DND-41 (cell line): Measurements from ENCODE around the gene GTPBP2.

Source experiments
- ATAC-seq: fragments of 200-7000 bp; cut with Tn5 transposase; 3 replicates; pipeline ENCODE4 v1.9.1; 2021; ENCODE audit warnings: low read depth; ENCODE audit not compliant: insufficient read depth
- DNase-seq: peaks from one replicate; pipeline ENCODE4 v3.0.0-alpha.2; 2020
- H2AFZ ChIP-seq: 2 replicates; pipeline ENCODE4 v1.6.0; 2012; ENCODE audit warnings: low read depth, low read length
- H3K27ac ChIP-seq: 2 replicates; pipeline ENCODE4 v1.5.1; 2012; ENCODE audit warnings: low read length, inconsistent platforms
- H3K27me3 ChIP-seq: fragments of 200-600 bp; sonication (generic); 2 replicates; pipeline ENCODE4 v1.6.0; 2012; ENCODE audit warnings: low read length, mild to moderate bottlenecking, inconsistent platforms; ENCODE audit not compliant: insufficient read depth, poor library complexity
- H3K36me3 ChIP-seq: 2 replicates; pipeline ENCODE4 v1.5.1; 2012; ENCODE audit warnings: low read length, inconsistent platforms; ENCODE audit not compliant: insufficient read depth
- H3K4me1 ChIP-seq: 2 replicates; pipeline ENCODE4 v1.5.1; 2012; ENCODE audit warnings: mild to moderate bottlenecking, low read length; ENCODE audit not compliant: insufficient read depth
- H3K4me2 ChIP-seq: 2 replicates; pipeline ENCODE4 v1.6.0; 2012; ENCODE audit warnings: mild to moderate bottlenecking, moderate library complexity, low read length, inconsistent platforms; ENCODE audit not compliant: insufficient read depth
- H3K4me3 ChIP-seq, 2 experiments: fragments of 200-600 bp in 1 of 2; shearing (Covaris generic) in 1 of 2; 2 replicates each; pipeline ENCODE4 v1.5.1; 2012 to 2016; ENCODE audit warnings: inconsistent platforms in 2 of 2, low read length in 2 of 2, mild to moderate bottlenecking in 2 of 2, low read depth in 1 of 2, moderate library complexity in 1 of 2
- H3K79me2 ChIP-seq: 2 replicates; pipeline ENCODE4 v1.6.0; 2012; ENCODE audit warnings: low read length, inconsistent platforms; ENCODE audit not compliant: insufficient read depth
- H3K9ac ChIP-seq: 2 replicates; pipeline ENCODE4 v1.6.0; 2012; ENCODE audit warnings: low read depth, mild to moderate bottlenecking, inconsistent platforms, low read length, moderate library complexity
- H3K9me3 ChIP-seq: 2 replicates; pipeline ENCODE4 v1.5.1; 2012; ENCODE audit warnings: low read length, moderate library complexity, mild to moderate bottlenecking, inconsistent platforms; ENCODE audit not compliant: insufficient read depth, severe bottlenecking
- H4K20me1 ChIP-seq: 2 replicates; pipeline ENCODE4 v1.6.0; 2012; ENCODE audit warnings: low read length; ENCODE audit not compliant: insufficient read depth
- CTCF ChIP-seq: IDR thresholded peaks from 2 replicates; pipeline ENCODE4 v1.5.1; 2012; ENCODE audit warnings: borderline replicate concordance, low read length, moderate library complexity, mild to moderate bottlenecking; ENCODE audit not compliant: poor library complexity, severe bottlenecking; ENCODE audit errors: extremely low read depth
- EZH2 ChIP-seq: IDR thresholded peaks from 3 replicates; pipeline ENCODE4 v1.6.1; 2012; ENCODE audit warnings: borderline replicate concordance, low read depth, mild to moderate bottlenecking, moderate library complexity, low read length, inconsistent platforms; ENCODE audit not compliant: severe bottlenecking

GTPBP2 gene

GRCh38 chr6:43671801-43672690 lies 43.0 kb upstream of the GTPBP2 start:
- Histone ChIP-seq H2AFZ (no peak overlapping the region), H3K9ac (no peak overlapping the region), H3K4me1 (peaks cover 3% of the 10 kb centered on the region), H3K4me2 (no peak overlapping the region), H3K9me3 (no peaks in the 10 kb centered on the region), H3K79me2 (no peaks in the 10 kb centered on the region), H3K4me3 (no peak overlapping the region), H3K27me3 (no peaks in the 10 kb centered on the region), H3K36me3 (peaks cover 59% of the 10 kb centered on the region), H3K27ac (no peak overlapping the region), H4K20me1 (peaks cover 4% of the 10 kb centered on the region; the same call in 1 of the 2 replicates)
- ATAC-seq (no peak), DNase-seq (no peak)
- TF ChIP-seq EZH2 (no peak), CTCF (no peak)

DNA sequence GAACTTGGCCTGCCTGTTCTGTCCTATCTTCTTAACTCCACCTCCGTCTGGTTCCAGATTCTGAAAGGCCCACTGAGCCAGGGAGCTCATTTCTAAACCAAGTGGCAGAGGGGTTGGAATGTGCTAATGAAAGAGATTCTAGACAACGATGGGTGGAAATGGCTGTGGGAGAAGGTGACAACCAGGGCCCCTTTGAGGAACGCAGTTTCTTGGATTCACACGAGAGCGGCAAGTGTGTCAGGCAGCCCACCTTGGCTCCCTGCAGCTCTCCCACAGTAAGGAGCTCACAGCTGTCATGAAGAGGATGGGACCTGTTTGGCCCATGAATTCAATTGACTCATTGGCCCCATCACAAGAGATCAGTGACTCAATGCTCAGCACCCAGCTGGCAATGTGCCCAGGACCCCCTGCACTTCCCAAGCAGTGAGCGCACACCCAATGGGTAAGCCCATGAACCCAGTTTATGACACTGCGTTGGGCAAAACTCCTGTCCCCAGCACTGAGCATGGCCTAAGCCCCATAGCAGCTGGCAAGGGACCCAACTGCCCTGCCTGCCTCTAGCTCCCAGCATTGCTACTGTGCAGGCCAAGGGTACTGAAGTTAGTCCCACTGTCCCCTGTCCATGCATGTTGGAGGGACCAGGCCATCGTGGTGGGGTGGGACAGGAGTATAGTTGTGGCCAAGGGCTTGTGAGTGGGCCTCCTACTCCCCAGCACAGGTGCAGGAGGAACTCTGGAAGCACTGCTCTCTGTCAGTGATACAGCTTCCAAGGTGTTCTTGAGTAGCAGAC lies 42.1 kb upstream of the GTPBP2 start:
- Histone ChIP-seq H3K79me2 (no peaks in the 10 kb centered on the region), H3K36me3 (peaks cover 51% of the 10 kb centered on the region), H3K9ac (no peak overlapping the region), H3K4me3 (no peak overlapping the region), H3K27ac (no peak overlapping the region), H2AFZ (no peak overlapping the region), H3K4me2 (no peak overlapping the region), H4K20me1 (peaks cover 4% of the 10 kb centered on the region; the same call in 1 of the 2 replicates), H3K27me3 (no peaks in the 10 kb centered on the region), H3K9me3 (no peaks in the 10 kb centered on the region), H3K4me1 (peaks cover 3% of the 10 kb centered on the region)
- ATAC-seq: no peak
- TF ChIP-seq CTCF: no peak
- no peak for TF ChIP-seq EZH2
- DNase-seq: no peak

DNA sequence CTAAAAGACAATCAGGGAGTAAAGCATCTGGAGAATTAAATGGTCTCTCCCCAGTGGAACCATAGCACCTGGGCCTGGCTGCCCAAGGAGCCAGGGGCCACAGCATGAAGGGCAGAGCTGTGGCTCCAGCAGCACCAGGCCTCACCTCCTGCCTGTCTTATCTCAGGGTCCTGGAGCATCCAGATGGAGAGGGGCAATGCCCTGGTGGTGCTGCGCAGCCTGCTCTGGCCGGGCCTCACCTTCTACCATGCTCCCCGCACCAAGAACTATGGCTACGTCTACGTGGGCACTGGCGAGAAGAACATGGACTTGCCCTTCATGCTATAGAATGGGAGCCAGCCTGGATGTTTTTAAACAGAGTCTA lies 41.5 kb upstream of the GTPBP2 start:
- Histone ChIP-seq H3K9ac (no peak overlapping the region), H3K79me2 (no peaks in the 10 kb centered on the region), H3K4me3 (no peak overlapping the region), H3K27ac (no peak overlapping the region), H3K27me3 (no peaks in the 10 kb centered on the region), H2AFZ (no peak overlapping the region), H3K4me1 (peaks cover 3% of the 10 kb centered on the region), H3K4me2 (no peak overlapping the region), H4K20me1 (peaks cover 4% of the 10 kb centered on the region; the same call in 1 of the 2 replicates), H3K9me3 (no peaks in the 10 kb centered on the region), H3K36me3 (peaks cover 45% of the 10 kb centered on the region)
- ATAC-seq (no peak), DNase-seq (no peak)
- TF ChIP-seq CTCF: no peak
- TF ChIP-seq EZH2: no peak
